IMR-90 (cell line): Measurements from ENCODE around the gene ADRA1B. TPM values are rescaled to one million over a fixed set of nuclear protein-coding genes. Genes with fewer than 3 reads are reported as not detected.

Experiments
- ATAC-seq: fragments of 200-7000 bp; cut with Tn5 transposase; 2 replicates; pipeline ENCODE4 v1.9.1; 2020; ENCODE audit warnings: low read depth, mild to moderate bottlenecking, moderate library complexity
- BruUV-seq: library from RNA; stranded (reverse); fragments of 400-500 nt; replicated peaks from 2 replicates; lab custom pipeline; 2021; lab: Mats Ljungman, UMichigan
- CTCF ChIA-PET: fragments of 300-600 bp; formaldehyde crosslinking; extraction: SDS; loops from one replicate; lab custom pipeline; 2021; ENCODE audit warnings: antibody characterized with exemption; lab: Yijun Ruan, JAX
- POLR2A ChIA-PET: fragments of 300-600 bp; sonication (Branson Sonifier 250); formaldehyde crosslinking; loops from one replicate; lab custom pipeline; 2022; ENCODE audit warnings: antibody characterized with exemption; ENCODE audit not compliant: unreplicated experiment; lab: Charles Lee
- DNase-seq: peaks from one replicate; pipeline ENCODE4 v3.0.0; 2013
- H2AFZ ChIP-seq: replicated peaks from 2 replicates; pipeline ENCODE3; 2013; ENCODE audit warnings: low read length, mild to moderate bottlenecking; ENCODE audit not compliant: poor library complexity
- H2AK5ac ChIP-seq: 2 replicates; pipeline ENCODE4 v1.6.1; 2013; ENCODE audit warnings: low read depth, low read length, inconsistent platforms
- H2AK9ac ChIP-seq: replicated peaks from 2 replicates; pipeline ENCODE3; 2013; ENCODE audit warnings: mild to moderate bottlenecking, low read depth, low read length, moderate library complexity; ENCODE audit not compliant: poor library complexity
- H2BK120ac ChIP-seq: 2 replicates; pipeline ENCODE4 v1.6.1; 2013; ENCODE audit warnings: low read depth, low read length, inconsistent platforms
- H2BK15ac ChIP-seq: 3 replicates; pipeline ENCODE4 v1.6.1; 2013; ENCODE audit warnings: low read depth, low read length, inconsistent platforms
- H2BK20ac ChIP-seq: 2 replicates; pipeline ENCODE4 v1.6.1; 2013; ENCODE audit warnings: low read depth, mild to moderate bottlenecking, inconsistent platforms, low read length, moderate library complexity
- H2BK5ac ChIP-seq: 2 replicates; pipeline ENCODE4 v1.6.1; 2013; ENCODE audit warnings: mild to moderate bottlenecking, low read depth, low read length, inconsistent platforms; ENCODE audit not compliant: poor library complexity, severe bottlenecking
- H3K14ac ChIP-seq: replicated peaks from 2 replicates; pipeline ENCODE4 v1.6.1; 2013; ENCODE audit warnings: low read depth, low read length, inconsistent platforms
- H3K18ac ChIP-seq: 2 replicates; pipeline ENCODE4 v1.6.1; 2013; ENCODE audit warnings: low read depth, low read length, control low read depth
- H3K23ac ChIP-seq: 2 replicates; pipeline ENCODE4 v1.6.1; 2013; ENCODE audit warnings: low read depth, low read length, inconsistent platforms
- H3K27ac ChIP-seq: 2 replicates; pipeline ENCODE4 v1.5.1; 2013; ENCODE audit warnings: mild to moderate bottlenecking, control low read depth, low read length; ENCODE audit not compliant: insufficient read depth
- H3K27me3 ChIP-seq: 2 replicates; pipeline ENCODE4 v1.6.1; 2013; ENCODE audit warnings: low read length; ENCODE audit not compliant: control insufficient read depth, insufficient read depth
- H3K36me3 ChIP-seq: 2 replicates; pipeline ENCODE4 v1.6.1; 2013; ENCODE audit warnings: low read length, mixed read lengths; ENCODE audit not compliant: control insufficient read depth, insufficient read depth
- H3K4ac ChIP-seq: 2 replicates; pipeline ENCODE4 v1.6.1; 2013; ENCODE audit warnings: low read depth, low read length, inconsistent platforms
- H3K4me1 ChIP-seq: 2 replicates; pipeline ENCODE4 v1.6.1; 2013; ENCODE audit warnings: low read length, mixed read lengths; ENCODE audit not compliant: control insufficient read depth, insufficient read depth
- H3K4me2 ChIP-seq: 2 replicates; pipeline ENCODE4 v1.6.1; 2013; ENCODE audit warnings: low read depth, mild to moderate bottlenecking, control low read depth, low read length, moderate library complexity
- H3K4me3 ChIP-seq: 2 replicates; pipeline ENCODE4 v1.5.1; 2013; ENCODE audit warnings: low read depth, mild to moderate bottlenecking, control low read depth, low read length, moderate library complexity; ENCODE audit not compliant: insufficient read depth
- H3K56ac ChIP-seq: 2 replicates; pipeline ENCODE4 v1.6.1; 2013; ENCODE audit warnings: low read length, inconsistent platforms; ENCODE audit not compliant: insufficient read depth; ENCODE audit errors: extremely low read depth
- H3K79me1 ChIP-seq, 2 experiments: 2 replicates each; pipeline ENCODE4 v1.6.1; 2013; ENCODE audit warnings: low read length in 2 of 2, inconsistent platforms in 1 of 2, low read depth in 1 of 2
- H3K9ac ChIP-seq: 2 replicates; pipeline ENCODE4 v1.6.1; 2013; ENCODE audit warnings: low read depth, low read length, control low read depth
- H3K9me1 ChIP-seq: 2 replicates; pipeline ENCODE4 v1.6.1; 2013; ENCODE audit warnings: low read length, inconsistent platforms; ENCODE audit not compliant: insufficient read depth
- H3K9me3 ChIP-seq: 2 replicates; pipeline ENCODE4 v1.6.1; 2013; ENCODE audit warnings: low read length; ENCODE audit not compliant: control insufficient read depth, insufficient read depth
- H4K20me1 ChIP-seq: 2 replicates; pipeline ENCODE4 v1.6.1; 2013; ENCODE audit warnings: low read length, inconsistent platforms; ENCODE audit not compliant: insufficient read depth
- H4K5ac ChIP-seq: 2 replicates; pipeline ENCODE4 v1.6.1; 2013; ENCODE audit warnings: mild to moderate bottlenecking, low read depth, low read length, control low read depth
- H4K8ac ChIP-seq, 2 experiments: 2 replicates each; pipeline ENCODE4 v1.6.1; 2013; ENCODE audit warnings: low read depth in 2 of 2, low read length in 2 of 2, control low read depth in 1 of 2, inconsistent platforms in 1 of 2
- H4K91ac ChIP-seq: 2 replicates; pipeline ENCODE4 v1.6.1; 2013; ENCODE audit warnings: low read depth, low read length, inconsistent platforms; ENCODE audit not compliant: insufficient read depth
- BHLHE40 ChIP-seq: fragments of 150-350 bp; IDR thresholded peaks from 2 replicates; pipeline ENCODE4 v1.6.1; 2016; ENCODE audit warnings: mild to moderate bottlenecking, low read depth, low read length
- CEBPB ChIP-seq: IDR thresholded peaks from 2 replicates; pipeline ENCODE4 v1.6.1; 2012; ENCODE audit warnings: low read depth, low read length, improper control_type of control experiment
- MAFK ChIP-seq: IDR thresholded peaks from 2 replicates; pipeline ENCODE4 v1.6.1; 2012; ENCODE audit warnings: low read depth, low read length, improper control_type of control experiment
- MAZ ChIP-seq: IDR thresholded peaks from 2 replicates; pipeline ENCODE4 v1.6.1; 2012; ENCODE audit warnings: low read depth, mild to moderate bottlenecking, low read length, improper control_type of control experiment, moderate library complexity, borderline replicate concordance
- MXI1 ChIP-seq: IDR thresholded peaks from 2 replicates; pipeline ENCODE4 v1.6.1; 2012; ENCODE audit warnings: low read depth, mild to moderate bottlenecking, low read length, moderate library complexity, borderline replicate concordance
- WGBS, 2 experiments: methylation state at CpG; one replicate each; pipeline versions ENCODE4 v1.1.5 to v1.1.7; 2013; ENCODE audit warnings: missing lambda C conversion rate in 2 of 2; ENCODE audit not compliant: insufficient read length in 1 of 2; ENCODE audit errors: extremely low coverage in 2 of 2; 5-methylcytosine and 5-hydroxymethylcytosine counted together
- dilution Hi-C: fragments of 300-500 bp; cut with HindIII; formaldehyde crosslinking; loops from one replicate; pipeline ENCODE4 v1.14.3; 2018; ENCODE audit warnings: low sequenced_read_pairs; ENCODE audit not compliant: unreplicated experiment
- in situ Hi-C: fragments of 300-500 bp; cut with MboI; formaldehyde crosslinking; loops from 3 replicates; pipeline ENCODE4 v1.14.3; 2019; ENCODE audit warnings: low sequenced_read_pairs, inconsistent platforms, mixed read lengths
- intact Hi-C: fragments of 100-400 bp; cut with micrococcal nuclease; formaldehyde crosslinking; loops from 2 replicates; pipeline ENCODE4 v1.10.0; 2022
- polyA plus RNA-seq, 3 experiments: library from polyadenylated mRNA; depleted of rRNA; stranded (reverse); fragments of >200 nt; gene quantifications; 2 replicates each; pipeline ENCODE4 v1.2.3, GENCODE V29; 2012; ENCODE audit warnings: low replicate concordance in 1 of 3
- total RNA-seq: library from RNA; depleted of rRNA; stranded (reverse); fragments of >200 nt; gene quantifications from 2 replicates; pipeline ENCODE4 v1.2.3, GENCODE V29; 2012
- TF ChIP-seq, protein P1 (sequence below): conservative IDR thresholded peaks from 2 replicates; pipeline ENCODE4 v1.5.1; 2012; ENCODE audit warnings: mild to moderate bottlenecking, low read depth, low read length, improper control_type of control experiment

The ADRA1B gene
- total and polyA plus RNA-seq, 2 of the 4 experiments (the other 2 are of a cell fraction), result 0.18 to 1.5 TPM

DNA sequence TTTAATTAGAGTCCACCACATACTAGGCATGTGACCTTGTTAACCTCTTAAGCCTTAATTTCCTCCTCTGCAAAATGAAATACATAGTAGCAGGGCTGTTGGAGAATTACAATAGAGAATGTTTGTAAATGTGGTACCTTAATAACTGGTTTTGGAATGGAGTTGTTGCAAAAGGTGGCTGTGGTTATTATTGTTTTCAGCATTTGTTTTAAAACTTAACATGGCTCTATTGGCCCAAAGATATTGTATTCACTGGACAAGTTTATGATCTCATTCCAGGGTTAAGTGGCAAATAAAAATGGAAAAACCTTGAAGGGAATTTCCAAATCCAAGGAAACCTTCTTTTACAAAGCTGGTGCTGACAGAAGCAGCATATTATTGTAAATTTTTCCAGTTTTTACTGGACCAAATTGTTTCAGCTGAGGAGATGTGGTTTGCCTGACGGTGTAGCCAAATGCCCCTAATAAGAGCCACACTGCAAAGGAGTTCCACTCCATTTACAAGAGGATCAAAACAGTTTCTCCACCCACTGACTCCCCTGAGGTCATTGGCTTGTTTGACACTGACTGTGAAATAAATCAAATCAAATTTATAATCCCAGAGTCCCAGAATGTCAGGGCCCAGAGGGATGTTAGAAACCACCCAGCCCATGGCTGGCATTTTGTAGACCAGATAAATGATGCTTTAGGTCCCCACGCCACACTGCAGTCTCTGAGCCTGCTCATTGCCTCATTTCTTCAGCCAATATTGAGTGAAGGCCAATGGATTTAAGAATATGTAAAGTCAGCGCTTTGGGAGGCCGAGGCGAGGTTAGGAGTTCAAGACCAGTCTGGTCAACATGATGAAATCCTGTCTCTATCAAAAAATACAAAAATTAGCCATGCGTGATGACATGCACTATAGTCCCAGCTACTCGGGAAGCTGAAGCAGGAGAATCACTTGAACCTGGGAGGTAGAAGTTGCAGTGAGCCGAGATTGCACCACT lies 45.2 kb downstream of the ADRA1B start:
- H3K4me1 ChIP-seq, result peaks cover 5% of the 10 kb centered on the region
- no peak overlapping the region for H3K4me3 ChIP-seq
- TF ChIP-seq MAFK, result peak; percentile 57; the same call in 1 of the 2 replicates
- no peak for TF ChIP-seq MXI1
- TF ChIP-seq, protein P1, sequence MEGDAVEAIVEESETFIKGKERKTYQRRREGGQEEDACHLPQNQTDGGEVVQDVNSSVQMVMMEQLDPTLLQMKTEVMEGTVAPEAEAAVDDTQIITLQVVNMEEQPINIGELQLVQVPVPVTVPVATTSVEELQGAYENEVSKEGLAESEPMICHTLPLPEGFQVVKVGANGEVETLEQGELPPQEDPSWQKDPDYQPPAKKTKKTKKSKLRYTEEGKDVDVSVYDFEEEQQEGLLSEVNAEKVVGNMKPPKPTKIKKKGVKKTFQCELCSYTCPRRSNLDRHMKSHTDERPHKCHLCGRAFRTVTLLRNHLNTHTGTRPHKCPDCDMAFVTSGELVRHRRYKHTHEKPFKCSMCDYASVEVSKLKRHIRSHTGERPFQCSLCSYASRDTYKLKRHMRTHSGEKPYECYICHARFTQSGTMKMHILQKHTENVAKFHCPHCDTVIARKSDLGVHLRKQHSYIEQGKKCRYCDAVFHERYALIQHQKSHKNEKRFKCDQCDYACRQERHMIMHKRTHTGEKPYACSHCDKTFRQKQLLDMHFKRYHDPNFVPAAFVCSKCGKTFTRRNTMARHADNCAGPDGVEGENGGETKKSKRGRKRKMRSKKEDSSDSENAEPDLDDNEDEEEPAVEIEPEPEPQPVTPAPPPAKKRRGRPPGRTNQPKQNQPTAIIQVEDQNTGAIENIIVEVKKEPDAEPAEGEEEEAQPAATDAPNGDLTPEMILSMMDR, result no peak
- no peak for TF ChIP-seq CEBPB
- TF ChIP-seq BHLHE40, result no peak
- TF ChIP-seq MAZ, result no peak
- H2BK20ac ChIP-seq, result no peak overlapping the region
- no peak overlapping the region for H3K56ac ChIP-seq
- no peak overlapping the region for H3K4ac ChIP-seq
- no peak overlapping the region for H3K4me2 ChIP-seq
- no peaks in the 10 kb centered on the region for H3K79me1 ChIP-seq
- no peak overlapping the region for H3K9ac ChIP-seq
- ATAC-seq (no peak), DNase-seq (no peak)
- no peak overlapping the region for H4K91ac ChIP-seq
- no peak overlapping the region for H2AFZ ChIP-seq
- intact Hi-C loops (loop anchor here (5.0 kb wide), 1 partner anchor 444 kb away; no protein-coding TSS in a partner anchor), dilution Hi-C loops (no loop called here), in situ Hi-C loops (loop anchor here (10.0 to 25.0 kb wide), 2 partner anchors 517 to 799 kb away; no protein-coding TSS in a partner anchor)
- no peak overlapping the region for H4K5ac ChIP-seq
- H3K9me3 ChIP-seq, result no peaks in the 10 kb centered on the region
- no peak overlapping the region for H2AK9ac ChIP-seq
- no peaks in the 10 kb centered on the region for H3K36me3 ChIP-seq
- ChIA-PET POLR2A (no interaction called here), CTCF (interaction anchor here (0.7 to 1.3 kb wide), 2 partner anchors 9 to 20 kb away, joined by 3 to 5 read pairs; no protein-coding TSS in a partner anchor)
- WGBS, 2 experiments, result 100% methylated on average over 1 of the region's 8 CpGs; no CpG with 5 or more reads in 1 of the 2 experiments
- H3K27me3 ChIP-seq, result no peaks in the 10 kb centered on the region
- H2BK5ac ChIP-seq, result no peak overlapping the region
- no peak overlapping the region for H3K14ac ChIP-seq
- H3K9me1 ChIP-seq, result peaks cover 6% of the 10 kb centered on the region
- no peak overlapping the region for H2BK15ac ChIP-seq
- no peaks in the 10 kb centered on the region for H4K20me1 ChIP-seq
- no peak overlapping the region for H3K18ac ChIP-seq
- H4K8ac ChIP-seq, result no peak overlapping the region
- H2AK5ac ChIP-seq, result no peak overlapping the region
- no peak overlapping the region for H3K23ac ChIP-seq
- BruUV-seq, result no TSS peak
- peak overlapping the region; percentile 21; the same call in 1 of the 2 replicates for H2BK120ac ChIP-seq
- no peak overlapping the region for H3K27ac ChIP-seq
